GF-D8 (cell line): ENCODE measurements around the gene ELL2.
"Not testable (repeated sequence)": the region's sequence is repeated elsewhere in the genome, so short reads cannot be mapped to it uniquely, and the experiment has no call there.

ENCODE experiments used
- DNase-seq: peaks from one replicate; lab custom pipeline; 2025; lab: John Stamatoyannopoulos, UW

Gene ELL2

GRCh38 chr5:95837492-95837891 lies 124.2 kb downstream of the ELL2 start:
- DNase-seq, result no peak

DNA sequence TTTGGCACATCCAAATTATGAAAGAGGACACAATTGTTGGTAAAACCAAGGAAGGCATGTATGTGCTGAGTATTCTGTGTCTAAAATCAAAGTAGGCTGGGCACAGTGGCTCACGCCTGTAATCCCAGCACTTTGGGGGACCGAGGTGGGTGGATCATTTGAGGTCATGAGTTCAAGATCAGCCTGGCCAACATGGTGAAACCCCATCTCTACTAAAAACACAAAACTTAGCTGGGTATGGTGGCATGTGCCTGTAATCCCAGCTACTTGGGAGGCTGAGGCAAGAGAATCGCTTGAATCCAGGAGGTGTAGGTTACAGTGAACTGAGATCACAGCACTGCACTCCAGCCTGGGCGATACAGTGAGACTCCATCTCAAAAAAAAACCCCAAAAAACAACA lies 124.7 kb downstream of the ELL2 start:
- not testable (repeated sequence) for DNase-seq

GRCh38 chr5:95836544-95836943 lies 125.1 kb downstream of the ELL2 start:
- DNase-seq, result no peak

- no peak for DNase-seq
These were observed 125.8 kb downstream of the ELL2 start for GRCh38 chr5:95835682-95836385.
